ENCODE results near the gene CDH26. TPM values are rescaled to one million over a fixed set of nuclear protein-coding genes. Genes with fewer than 3 reads are reported as not detected.

CDH26 gene
- total and polyA plus RNA-seq, 2 donors (not counting 3 experiments of a cell fraction or from before 2014, with no cell fraction given) = 0.01 TPM; not detected in 1

- intact Hi-C loops (cut with micrococcal nuclease) = no loop called here
- Histone ChIP-seq H3K4me2 (ENCODE audit: insufficient read depth, low read length) (no peak overlapping the region), H3K27me3 (ENCODE audit: control insufficient read depth in 2 of 2, insufficient read depth in 2 of 2, low read length in 2 of 2) (no peaks in the 10 kb centered on the region), H2AFZ (ENCODE audit: low read depth, low read length) (no peak overlapping the region), H3K4me3 (replicated peaks in 1 of 3; ENCODE audit: insufficient read depth in 1 of 3, low read depth in 1 of 3, low read length in 3 of 3) (no peak overlapping the region), H3K9me3 (replicated peaks; ENCODE audit: control insufficient read depth, insufficient read depth, low read length) (no peaks in the 10 kb centered on the region), H3K36me3 (ENCODE audit: control insufficient read depth in 2 of 2, extremely low read depth in 1 of 2, insufficient read depth in 2 of 2, low read length in 2 of 2) (no peaks in the 10 kb centered on the region), H3K9me1 (replicated peaks; ENCODE audit: control insufficient read depth, extremely low read depth, insufficient read depth, low read length) (no peaks in the 10 kb centered on the region), H4K20me1 (replicated peaks; ENCODE audit: control insufficient read depth, extremely low read depth, insufficient read depth, low read length) (no peaks in the 10 kb centered on the region), H3K79me2 (ENCODE audit: control insufficient read depth, insufficient read depth, low read length) (no peaks in the 10 kb centered on the region), H3K4me1 (ENCODE audit: control insufficient read depth, extremely low read depth, insufficient read depth, low read length) (no peaks in the 10 kb centered on the region), H3K9ac (replicated peaks; ENCODE audit: extremely low read depth, insufficient read depth, low read length) (no peak overlapping the region), H3K27ac (ENCODE audit: insufficient read depth, low read depth, low read length) (no peak overlapping the region)
- no peak for FAIRE-seq
- TF ChIP-seq POLR2A (IDR thresholded peaks at IDR 0.05; ENCODE audit: low read depth, low read length) (no peak), FOS (IDR thresholded peaks at IDR 0.05; ENCODE audit: borderline replicate concordance, insufficient read depth, low read length) (no peak), EZH2 (IDR thresholded peaks at IDR 0.05; ENCODE audit: borderline replicate concordance, low read depth, low read length, severe bottlenecking) (no peak), GATA2 (IDR thresholded peaks at IDR 0.05; ENCODE audit: insufficient read depth, insufficient read length, low read depth, low read length) (no peak), POLR2AphosphoS5 (IDR thresholded peaks at IDR 0.05; ENCODE audit: insufficient read depth, low read depth, low read length) (no peak), CTCF (IDR thresholded peaks at IDR 0.05; ENCODE audit: extremely low read depth in 1 of 2, insufficient read depth in 1 of 2, low read depth in 1 of 2, low read length in 2 of 2) (no peak), MAX (IDR thresholded peaks at IDR 0.05; ENCODE audit: insufficient read depth, insufficient read length) (no peak), MYC (IDR thresholded peaks at IDR 0.05; ENCODE audit: low read depth, low read length) (no peak), JUN (IDR thresholded peaks at IDR 0.05; ENCODE audit: borderline replicate concordance, insufficient read depth, insufficient read length, low read depth) (no peak)
- ChIA-PET CTCF (no interaction called here), POLR2A (no interaction called here)
- no TSS peak for BruUV-seq (replicated peaks)
- dilution Hi-C loops (cut with MboI; ENCODE audit: extremely low pct_ligation_motif_present, low sequenced_read_pairs) = no loop called here
- no peak for DNase-seq (ENCODE audit: low read depth, low spot score)
Measured at GRCh38 chr20:59972037-59972801, 14.0 kb downstream of the CDH26 start.

All from endothelial cell of umbilical vein (primary cell).